ENCODE results near the gene TREML4.

Gene TREML4

DNA sequence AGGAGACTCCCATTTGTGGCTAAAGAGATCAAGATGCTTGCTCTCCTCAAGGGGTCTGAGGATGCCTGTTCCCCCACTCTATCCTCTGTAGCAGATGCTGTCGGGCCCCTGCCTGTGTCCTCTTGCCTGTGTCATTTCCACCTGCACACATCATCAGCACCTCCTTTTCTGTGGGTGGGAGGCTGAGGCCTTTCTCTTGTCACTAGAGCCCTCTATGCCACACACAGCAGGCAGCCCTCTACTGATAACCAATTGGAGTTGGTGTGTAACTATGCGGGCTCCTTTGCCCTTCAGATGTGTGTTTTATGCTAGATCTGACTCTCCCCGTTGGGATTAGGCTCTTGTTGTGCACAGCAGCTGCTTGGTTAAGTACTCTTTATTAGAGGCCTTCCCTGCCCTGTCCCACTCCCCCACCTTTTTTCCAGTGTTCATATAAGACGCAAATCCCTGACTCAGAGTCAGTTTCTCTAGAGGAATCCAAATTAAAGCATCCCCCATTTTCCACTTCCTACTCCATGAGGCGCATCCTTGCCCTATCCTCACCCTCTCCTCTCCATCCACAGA is 34.9 kb upstream of the TREML4 start:
- Histone ChIP-seq H3K36me3 (no peaks in the 10 kb centered on the region), H3K9me3 (no peaks in the 10 kb centered on the region; the same call in 1 of the 2 replicates), H3K4me3 (ENCODE audit: low read depth, low read length) (no peak overlapping the region), H3K27me3 (peaks cover 7% of the 10 kb centered on the region; the same call in 1 of the 2 replicates), H3K4me1 (no peaks in the 10 kb centered on the region)
- no peak for TF ChIP-seq CTCF (IDR thresholded peaks at IDR 0.05; ENCODE audit: low read depth, low read length)
- DNase-seq = no peak

DNA sequence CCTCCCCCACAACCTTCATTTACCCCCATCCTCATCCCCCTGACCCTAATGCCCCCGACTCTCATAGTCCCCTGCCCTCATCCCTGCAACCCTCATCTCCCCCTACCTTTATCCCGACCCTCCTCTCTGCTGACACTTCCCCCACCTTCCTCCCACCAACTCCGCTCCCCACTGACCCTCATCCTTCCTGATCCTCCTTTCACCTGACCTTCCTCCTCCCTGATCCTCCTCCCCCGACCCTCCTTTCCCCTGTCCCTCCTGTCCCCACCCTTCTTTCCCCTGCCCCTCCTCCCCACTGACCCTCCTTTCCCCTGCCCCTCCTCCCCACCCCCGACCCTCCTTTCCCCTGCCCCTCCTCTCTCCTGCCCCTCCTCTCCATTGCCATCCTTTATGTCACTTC is 34.3 kb upstream of the TREML4 start:
- H3K9me3 ChIP-seq = no peaks in the 10 kb centered on the region; the same call in 1 of the 2 replicates
- DNase-seq = no peak
- no peaks in the 10 kb centered on the region for H3K36me3 ChIP-seq
- peaks cover 10% of the 10 kb centered on the region; the same call in 1 of the 2 replicates for H3K27me3 ChIP-seq
- H3K4me3 ChIP-seq (ENCODE audit: low read depth, low read length) = no peak overlapping the region
- H3K4me1 ChIP-seq = no peaks in the 10 kb centered on the region
- TF ChIP-seq CTCF (IDR thresholded peaks at IDR 0.05; ENCODE audit: low read depth, low read length) = no peak

DNA sequence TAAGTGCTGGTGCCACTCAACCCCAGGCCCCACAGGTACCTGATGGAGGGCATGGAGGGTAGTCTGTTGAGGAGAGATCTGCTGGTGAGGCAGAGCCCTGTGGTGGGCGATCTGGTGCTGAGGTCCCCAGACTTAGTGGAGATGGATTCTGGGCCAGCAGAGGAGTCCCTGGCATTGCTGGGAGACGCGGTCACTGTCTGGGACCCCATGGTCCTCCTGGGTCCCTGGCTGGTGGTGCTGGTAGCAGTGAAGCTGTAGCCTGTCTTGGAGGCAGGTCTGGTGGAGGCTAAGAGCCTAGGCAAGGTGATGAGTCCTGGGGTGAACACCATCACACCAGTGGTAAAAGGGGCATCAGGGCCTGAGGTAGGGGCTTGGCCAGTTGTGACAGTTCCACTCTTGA is 33.8 kb upstream of the TREML4 start:
- Histone ChIP-seq H3K4me3 (ENCODE audit: low read depth, low read length) (no peak overlapping the region), H3K27me3 (peaks cover 10% of the 10 kb centered on the region; the same call in 1 of the 2 replicates), H3K4me1 (no peaks in the 10 kb centered on the region), H3K9me3 (no peaks in the 10 kb centered on the region; the same call in 1 of the 2 replicates), H3K36me3 (no peaks in the 10 kb centered on the region)
- no peak for TF ChIP-seq CTCF (IDR thresholded peaks at IDR 0.05; ENCODE audit: low read depth, low read length)
- no peak for DNase-seq

- no peaks in the 10 kb centered on the region for H3K4me1 ChIP-seq
- no peaks in the 10 kb centered on the region for H3K9me3 ChIP-seq
- no peaks in the 10 kb centered on the region for H3K36me3 ChIP-seq
- peaks cover 10% of the 10 kb centered on the region; the same call in 1 of the 2 replicates for H3K27me3 ChIP-seq
- no peak overlapping the region for H3K4me3 ChIP-seq (ENCODE audit: low read depth, low read length)
- no peak for DNase-seq
- TF ChIP-seq CTCF (IDR thresholded peaks at IDR 0.05; ENCODE audit: low read depth, low read length) = no peak
These were observed 30.9 kb upstream of the TREML4 start for GRCh38 chr6:41197234-41197633.

DNA sequence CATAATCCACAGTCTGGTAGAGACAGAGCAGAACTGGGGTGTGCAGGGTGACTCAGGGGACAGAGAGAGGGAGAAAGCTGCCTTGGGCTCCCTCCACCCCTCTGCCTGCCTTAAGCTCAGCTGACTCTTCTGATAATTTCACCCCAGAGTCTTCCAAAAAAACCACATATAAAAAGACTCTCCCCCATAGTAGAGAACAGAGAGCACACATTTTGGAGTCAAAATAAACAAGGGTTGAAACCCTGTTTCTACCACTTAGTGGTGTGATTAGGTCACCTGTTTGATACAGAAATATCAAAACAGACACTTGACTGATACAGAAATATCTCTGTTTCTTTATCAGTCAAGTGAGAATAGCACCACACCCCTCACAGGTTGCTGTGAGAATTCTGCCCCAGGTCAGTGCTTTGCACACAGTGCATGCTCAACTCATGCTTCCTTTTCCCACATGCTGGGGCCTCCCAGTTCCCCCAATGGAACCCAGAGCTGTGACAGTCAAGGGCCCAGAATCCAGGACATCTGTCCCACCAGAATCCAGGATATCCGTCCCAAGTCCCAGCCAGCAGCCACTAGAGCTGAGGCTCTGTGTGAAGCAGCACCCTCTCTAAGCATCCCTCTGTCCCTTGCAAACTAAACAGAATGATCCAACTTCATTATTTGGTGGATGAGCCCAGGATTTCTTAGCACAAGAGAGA is 28.4 kb upstream of the TREML4 start:
- H3K4me3 ChIP-seq (ENCODE audit: low read depth, low read length) = no peak overlapping the region
- H3K9me3 ChIP-seq = no peaks in the 10 kb centered on the region
- DNase-seq = no peak
- no peak for TF ChIP-seq CTCF (IDR thresholded peaks at IDR 0.05; ENCODE audit: low read depth, low read length)
- H3K4me1 ChIP-seq = no peaks in the 10 kb centered on the region
- H3K27me3 ChIP-seq = peaks cover 10% of the 10 kb centered on the region; the same call in 1 of the 2 replicates
- no peaks in the 10 kb centered on the region for H3K36me3 ChIP-seq

- Histone ChIP-seq H3K4me3 (ENCODE audit: low read depth, low read length) (no peak overlapping the region), H3K27me3 (peaks cover 10% of the 10 kb centered on the region; the same call in 1 of the 2 replicates), H3K4me1 (no peaks in the 10 kb centered on the region), H3K36me3 (no peaks in the 10 kb centered on the region), H3K9me3 (no peaks in the 10 kb centered on the region)
- DNase-seq = no peak
- no peak for TF ChIP-seq CTCF (IDR thresholded peaks at IDR 0.05; ENCODE audit: low read depth, low read length)
These were observed 27.8 kb upstream of the TREML4 start for GRCh38 chr6:41200296-41200900.

Data from BE2C (cell line).